Measurements from ENCODE around the gene PITPNM2. TPM values are rescaled to one million over a fixed set of nuclear protein-coding genes. Genes with fewer than 3 reads are reported as not detected.

PITPNM2 gene
- total RNA-seq, 1 donor from 2014 or later: 11.0 TPM

- DNase-seq (ENCODE audit: extremely low spot score, unreplicated experiment): no peak
- Mint-ChIP-seq H3K36me3 (ENCODE audit: unreplicated experiment) (peaks cover 19% of the 10 kb centered on the region), H3K27ac (ENCODE audit: unreplicated experiment) (no peak overlapping the region), H3K4me3 (ENCODE audit: unreplicated experiment) (no peak overlapping the region), H3K4me1 (ENCODE audit: unreplicated experiment) (no peaks in the 10 kb centered on the region), H3K27me3 (ENCODE audit: unreplicated experiment) (no peaks in the 10 kb centered on the region), H3K9me3 (ENCODE audit: unreplicated experiment) (no peaks in the 10 kb centered on the region)
- TF ChIP-seq CTCF (IDR thresholded peaks at IDR 0.05): no peak
Observed at GRCh38 chr12:123171967-123172366, 21.1 kb upstream of the PITPNM2 start.

- Mint-ChIP-seq H3K4me3 (ENCODE audit: unreplicated experiment) (no peak overlapping the region), H3K36me3 (ENCODE audit: unreplicated experiment) (peaks cover 24% of the 10 kb centered on the region), H3K27ac (ENCODE audit: unreplicated experiment) (no peak overlapping the region), H3K9me3 (ENCODE audit: unreplicated experiment) (no peaks in the 10 kb centered on the region), H3K27me3 (ENCODE audit: unreplicated experiment) (no peaks in the 10 kb centered on the region), H3K4me1 (ENCODE audit: unreplicated experiment) (no peaks in the 10 kb centered on the region)
- no peak for TF ChIP-seq CTCF (IDR thresholded peaks at IDR 0.05)
- DNase-seq (ENCODE audit: extremely low spot score, unreplicated experiment): no peak
Observed at GRCh38 chr12:123167329-123167728, 16.4 kb upstream of the PITPNM2 start.

GRCh38 chr12:123165537-123165936 lies 14.6 kb upstream of the PITPNM2 start:
- Mint-ChIP-seq H3K4me1 (ENCODE audit: unreplicated experiment) (no peaks in the 10 kb centered on the region), H3K9me3 (ENCODE audit: unreplicated experiment) (no peaks in the 10 kb centered on the region), H3K27ac (ENCODE audit: unreplicated experiment) (peak overlapping the region; percentile 57), H3K27me3 (ENCODE audit: unreplicated experiment) (no peaks in the 10 kb centered on the region), H3K4me3 (ENCODE audit: unreplicated experiment) (no peak overlapping the region), H3K36me3 (ENCODE audit: unreplicated experiment) (peaks cover 20% of the 10 kb centered on the region)
- no peak for TF ChIP-seq CTCF (IDR thresholded peaks at IDR 0.05)
- DNase-seq (ENCODE audit: extremely low spot score, unreplicated experiment): no peak

- Mint-ChIP-seq H3K9me3 (ENCODE audit: unreplicated experiment) (no peaks in the 10 kb centered on the region), H3K27ac (ENCODE audit: unreplicated experiment) (no peak overlapping the region)
Observed at GRCh38 chr12:123164710-123165261, 13.9 kb upstream of the PITPNM2 start.

GRCh38 chr12:123164222-123164621 lies 13.3 kb upstream of the PITPNM2 start:
- no peak for DNase-seq (ENCODE audit: extremely low spot score, unreplicated experiment)
- H3K4me1 Mint-ChIP-seq (ENCODE audit: unreplicated experiment): no peaks in the 10 kb centered on the region
- H3K4me3 Mint-ChIP-seq (ENCODE audit: unreplicated experiment): no peak overlapping the region
- peaks cover 23% of the 10 kb centered on the region for H3K36me3 Mint-ChIP-seq (ENCODE audit: unreplicated experiment)
- no peaks in the 10 kb centered on the region for H3K9me3 Mint-ChIP-seq (ENCODE audit: unreplicated experiment)
- no peak overlapping the region for H3K27ac Mint-ChIP-seq (ENCODE audit: unreplicated experiment)
- H3K27me3 Mint-ChIP-seq (ENCODE audit: unreplicated experiment): no peaks in the 10 kb centered on the region
- TF ChIP-seq CTCF (IDR thresholded peaks at IDR 0.05): no peak

More at GRCh38 chr12:123164710-123165261, 13.9 kb upstream of the PITPNM2 start:
- Mint-ChIP-seq H3K4me3 (ENCODE audit: unreplicated experiment) (no peak overlapping the region), H3K36me3 (ENCODE audit: unreplicated experiment) (peaks cover 21% of the 10 kb centered on the region), H3K27me3 (ENCODE audit: unreplicated experiment) (no peaks in the 10 kb centered on the region), H3K4me1 (ENCODE audit: unreplicated experiment) (no peaks in the 10 kb centered on the region)
- TF ChIP-seq CTCF (IDR thresholded peaks at IDR 0.05): no peak
- no peak for DNase-seq (ENCODE audit: extremely low spot score, unreplicated experiment)

All from osteocyte (in vitro differentiated cells).